Measurements from ENCODE around the gene TFF1. TPM values are rescaled to one million over a fixed set of nuclear protein-coding genes. Genes with fewer than 3 reads are reported as not detected.

TFF1 gene
- total and polyA plus RNA-seq, 2 experiments from 2014 or later, result not detected

- H3K27ac ChIP-seq, result no peak overlapping the region
- H3K4me3 ChIP-seq, result no peak overlapping the region
- H3K4me1 ChIP-seq (ENCODE audit: low read depth), result no peaks in the 10 kb centered on the region
- DNase-seq (ENCODE audit: low read depth in 1 of 2, low spot score in 1 of 2), result no peak
- H3K27me3 ChIP-seq, result no peaks in the 10 kb centered on the region
- no peaks in the 10 kb centered on the region for H3K36me3 ChIP-seq
- TF ChIP-seq, protein P1, sequence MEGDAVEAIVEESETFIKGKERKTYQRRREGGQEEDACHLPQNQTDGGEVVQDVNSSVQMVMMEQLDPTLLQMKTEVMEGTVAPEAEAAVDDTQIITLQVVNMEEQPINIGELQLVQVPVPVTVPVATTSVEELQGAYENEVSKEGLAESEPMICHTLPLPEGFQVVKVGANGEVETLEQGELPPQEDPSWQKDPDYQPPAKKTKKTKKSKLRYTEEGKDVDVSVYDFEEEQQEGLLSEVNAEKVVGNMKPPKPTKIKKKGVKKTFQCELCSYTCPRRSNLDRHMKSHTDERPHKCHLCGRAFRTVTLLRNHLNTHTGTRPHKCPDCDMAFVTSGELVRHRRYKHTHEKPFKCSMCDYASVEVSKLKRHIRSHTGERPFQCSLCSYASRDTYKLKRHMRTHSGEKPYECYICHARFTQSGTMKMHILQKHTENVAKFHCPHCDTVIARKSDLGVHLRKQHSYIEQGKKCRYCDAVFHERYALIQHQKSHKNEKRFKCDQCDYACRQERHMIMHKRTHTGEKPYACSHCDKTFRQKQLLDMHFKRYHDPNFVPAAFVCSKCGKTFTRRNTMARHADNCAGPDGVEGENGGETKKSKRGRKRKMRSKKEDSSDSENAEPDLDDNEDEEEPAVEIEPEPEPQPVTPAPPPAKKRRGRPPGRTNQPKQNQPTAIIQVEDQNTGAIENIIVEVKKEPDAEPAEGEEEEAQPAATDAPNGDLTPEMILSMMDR (IDR thresholded peaks at IDR 0.05; ENCODE audit: low read depth, low read length), result no peak
- no peaks in the 10 kb centered on the region for H3K9me3 ChIP-seq (ENCODE audit: low read depth)
Observed at GRCh38 chr21:42343963-42344510, 22.3 kb downstream of the TFF1 start.

DNA sequence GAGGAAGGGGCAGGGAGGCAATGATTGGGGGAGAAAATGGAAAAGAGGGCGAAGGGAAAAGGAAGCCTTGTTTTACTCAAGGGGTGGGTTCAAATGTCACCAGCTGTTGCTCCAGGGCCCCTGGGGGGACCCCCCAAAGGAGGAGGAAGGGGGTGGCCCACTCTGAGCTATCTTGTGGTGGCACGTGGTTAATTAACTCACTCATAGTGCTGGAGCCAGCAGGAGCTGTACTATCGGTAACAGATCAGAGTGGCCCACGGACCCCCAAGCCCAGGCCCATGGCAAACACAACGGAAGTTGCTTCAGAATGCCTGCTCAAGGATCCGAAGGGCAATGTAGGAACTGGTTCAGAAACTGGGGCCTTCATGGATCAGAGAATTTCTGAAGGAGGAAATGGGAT is 22.8 kb downstream of the TFF1 start:
- Histone ChIP-seq H3K4me1 (ENCODE audit: low read depth) (no peaks in the 10 kb centered on the region), H3K4me3 (no peak overlapping the region), H3K9me3 (ENCODE audit: low read depth) (no peaks in the 10 kb centered on the region), H3K27ac (no peak overlapping the region), H3K27me3 (no peaks in the 10 kb centered on the region), H3K36me3 (no peaks in the 10 kb centered on the region)
- no peak for DNase-seq (ENCODE audit: low read depth in 1 of 2, low spot score in 1 of 2)
- TF ChIP-seq, protein P1 (IDR thresholded peaks at IDR 0.05; ENCODE audit: low read depth, low read length), result no peak

- no peaks in the 10 kb centered on the region for H3K36me3 ChIP-seq
- no peak for DNase-seq (ENCODE audit: low read depth in 1 of 2, low spot score in 1 of 2)
- no peaks in the 10 kb centered on the region for H3K9me3 ChIP-seq (ENCODE audit: low read depth)
- H3K4me1 ChIP-seq (ENCODE audit: low read depth), result no peaks in the 10 kb centered on the region
- TF ChIP-seq, protein P1 (IDR thresholded peaks at IDR 0.05; ENCODE audit: low read depth, low read length), result no peak
- no peak overlapping the region for H3K27ac ChIP-seq
- no peak overlapping the region for H3K4me3 ChIP-seq
- no peaks in the 10 kb centered on the region for H3K27me3 ChIP-seq
Observed at GRCh38 chr21:42343101-42343500, 23.2 kb downstream of the TFF1 start.

DNA sequence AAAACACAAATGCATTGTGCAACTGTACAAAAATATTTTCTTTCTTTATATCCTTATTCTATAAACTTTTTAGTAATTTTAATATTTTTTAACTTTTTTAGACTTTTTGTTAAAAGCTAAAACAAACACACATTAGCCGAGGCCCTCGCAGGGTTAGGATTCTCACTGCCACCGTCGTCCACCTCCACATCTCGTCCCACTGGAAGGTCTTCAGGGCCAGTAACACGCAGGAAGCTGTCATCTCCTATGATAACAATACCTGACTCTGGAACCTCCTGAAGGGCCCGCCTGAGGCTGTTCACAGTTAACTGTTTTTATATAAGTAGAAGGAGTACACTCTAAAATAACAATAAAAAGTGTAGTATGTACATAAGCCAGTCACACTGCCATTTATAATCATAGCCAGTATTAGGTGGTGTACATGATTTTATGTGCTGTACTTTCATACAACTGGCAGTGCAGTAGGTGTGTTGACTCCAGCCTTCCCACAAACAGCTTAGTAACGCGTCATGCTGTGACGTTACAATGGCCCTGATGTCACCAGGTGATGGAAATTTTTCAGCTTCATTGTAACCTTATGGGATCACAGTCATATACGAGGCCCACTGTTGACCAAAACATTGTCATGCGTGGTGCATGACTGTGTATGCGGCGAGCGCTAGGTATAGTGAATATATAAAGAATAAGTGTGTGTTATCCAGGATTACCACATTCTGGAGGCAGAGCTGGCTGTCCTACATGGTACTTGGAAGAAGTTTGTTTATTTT is 24.4 kb downstream of the TFF1 start:
- no peak for DNase-seq (ENCODE audit: low read depth in 1 of 2, low spot score in 1 of 2)

GRCh38 chr21:42340187-42341050 is 25.9 kb downstream of the TFF1 start:
- Histone ChIP-seq H3K4me1 (ENCODE audit: low read depth) (no peaks in the 10 kb centered on the region), H3K27ac (no peak overlapping the region), H3K4me3 (no peak overlapping the region), H3K27me3 (no peaks in the 10 kb centered on the region), H3K9me3 (ENCODE audit: low read depth) (no peaks in the 10 kb centered on the region), H3K36me3 (no peaks in the 10 kb centered on the region)
- no peak for DNase-seq (ENCODE audit: low read depth in 1 of 2, low spot score in 1 of 2)
- TF ChIP-seq, protein P1 (IDR thresholded peaks at IDR 0.05; ENCODE audit: low read depth, low read length), result no peak

More for the DNA sequence above, 24.4 kb downstream of the TFF1 start:
- H3K9me3 ChIP-seq (ENCODE audit: low read depth), result no peaks in the 10 kb centered on the region
- no peaks in the 10 kb centered on the region for H3K27me3 ChIP-seq
- H3K4me3 ChIP-seq, result no peak overlapping the region
- TF ChIP-seq, protein P1 (IDR thresholded peaks at IDR 0.05; ENCODE audit: low read depth, low read length), result no peak
- H3K27ac ChIP-seq, result no peak overlapping the region
- H3K4me1 ChIP-seq (ENCODE audit: low read depth), result no peaks in the 10 kb centered on the region
- no peaks in the 10 kb centered on the region for H3K36me3 ChIP-seq
